ENCODE data around the gene RPS6KC1. TPM values are rescaled to one million over a fixed set of nuclear protein-coding genes. Genes with fewer than 3 reads are reported as not detected.

The RPS6KC1 gene
- total and polyA plus RNA-seq, 9 of the 15 experiments (the other 6 are each of a cell fraction or from before 2014, with no cell fraction given): 4.3 to 34.6 (median 20.9) TPM

DNA sequence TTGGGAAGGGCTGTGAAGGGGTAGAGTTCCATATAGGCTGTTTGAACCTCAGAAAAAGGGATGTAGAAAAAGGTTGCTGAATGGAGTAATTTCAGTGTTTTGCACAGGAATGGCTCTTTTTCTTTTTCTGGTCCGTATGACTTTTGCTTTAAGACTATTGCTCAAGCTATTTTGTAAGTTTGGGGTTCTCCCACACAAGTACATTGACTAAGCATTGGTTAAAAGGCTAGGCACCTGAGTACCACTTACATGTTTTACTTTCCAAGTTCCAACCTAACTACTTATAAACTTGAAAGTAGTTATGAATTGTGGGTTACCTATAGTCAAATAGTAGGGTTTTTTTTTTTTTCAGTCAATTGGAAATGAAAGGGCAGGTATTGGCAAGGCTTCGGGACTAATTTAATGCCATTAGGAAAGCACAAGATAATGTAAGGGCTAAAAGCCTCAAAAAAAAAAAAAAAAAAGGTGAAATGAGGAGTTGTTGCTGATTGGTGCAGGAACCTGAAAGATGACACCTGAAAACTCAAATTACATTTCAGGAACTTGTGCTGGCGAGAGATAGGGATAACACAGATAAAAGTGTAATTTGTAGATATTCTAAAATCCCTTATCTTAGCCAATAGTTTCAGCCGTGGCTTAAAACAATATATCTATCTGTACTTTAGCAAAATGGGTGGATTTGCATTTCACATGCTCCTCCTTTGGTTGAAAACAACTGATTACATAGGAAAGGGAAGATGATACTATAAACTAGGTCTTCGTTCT is 209.5 kb downstream of the RPS6KC1 start (continued):
- TF ChIP-seq REST (IDR thresholded peaks at IDR 0.05; ENCODE audit: borderline replicate concordance) (no peak), REST (CRISPR knock-in tag; IDR thresholded peaks at IDR 0.05; ENCODE audit: low read depth) (no peak), BRD4 (IDR thresholded peaks at IDR 0.05) (no peak), NCOR1 (IDR thresholded peaks at IDR 0.05) (peak; percentile 38; the same call in 1 of the 2 replicates), PRPF4 (IDR thresholded peaks at IDR 0.05; ENCODE audit: insufficient read depth, low read depth, low read length, poor library complexity, severe bottlenecking) (no peak), ESRRB (CRISPR knock-in tag; IDR thresholded peaks at IDR 0.05; ENCODE audit: borderline replicate concordance) (no peak), FOXK2 (conservative IDR thresholded peaks at IDR 0.05 in 1 of 2, IDR thresholded peaks at IDR 0.05 in 1 of 2; ENCODE audit: low read depth in 2 of 2) (0 out of 4 replicates have a peak, but pooled peaks of 1 of the 2 experiments have one; percentile 52), ZEB2 (IDR thresholded peaks at IDR 0.05) (0 out of 2 replicates have a peak, but pooled peaks have one; percentile 21), CHD1 (IDR thresholded peaks at IDR 0.05; ENCODE audit: low read length) (no peak), ARNT (IDR thresholded peaks at IDR 0.05) (peak in 1 of 2 experiments; percentile 28; a peak in 1 of 4 replicates), CHCHD3 (CRISPR knock-in tag; IDR thresholded peaks at IDR 0.05) (no peak), FOXM1 (IDR thresholded peaks at IDR 0.05; ENCODE audit: low read depth) (peak; percentile 83), FOXM1 (CRISPR knock-in tag; IDR thresholded peaks at IDR 0.05; ENCODE audit: low read depth) (no peak), ZNF699 (CRISPR knock-in tag; IDR thresholded peaks at IDR 0.05; ENCODE audit: insufficient replicate concordance) (no peak), ILF3 (IDR thresholded peaks at IDR 0.05; ENCODE audit: borderline replicate concordance) (no peak), ZNF583 (CRISPR knock-in tag; IDR thresholded peaks at IDR 0.05) (no peak), RBM22 (IDR thresholded peaks at IDR 0.05; ENCODE audit: low read depth, low read length, poor library complexity, severe bottlenecking) (no peak), TAL1 (IDR thresholded peaks at IDR 0.05) (peak; percentile 78), ZBTB43 (CRISPR knock-in tag; IDR thresholded peaks at IDR 0.05) (no peak), NFYB (IDR thresholded peaks at IDR 0.05; ENCODE audit: extremely low read depth, insufficient read length) (peak; percentile 34), CBFB (CRISPR knock-in tag; IDR thresholded peaks at IDR 0.05) (no peak)

All from K562 (cell line).